Measurements from ENCODE around the gene SGTA. TPM values are rescaled to one million over a fixed set of nuclear protein-coding genes. Genes with fewer than 3 reads are reported as not detected.

The SGTA gene
- total and polyA plus RNA-seq, 2 of the 4 experiments (the other 2 are of a cell fraction) = 17.4 to 72.9 TPM

DNA sequence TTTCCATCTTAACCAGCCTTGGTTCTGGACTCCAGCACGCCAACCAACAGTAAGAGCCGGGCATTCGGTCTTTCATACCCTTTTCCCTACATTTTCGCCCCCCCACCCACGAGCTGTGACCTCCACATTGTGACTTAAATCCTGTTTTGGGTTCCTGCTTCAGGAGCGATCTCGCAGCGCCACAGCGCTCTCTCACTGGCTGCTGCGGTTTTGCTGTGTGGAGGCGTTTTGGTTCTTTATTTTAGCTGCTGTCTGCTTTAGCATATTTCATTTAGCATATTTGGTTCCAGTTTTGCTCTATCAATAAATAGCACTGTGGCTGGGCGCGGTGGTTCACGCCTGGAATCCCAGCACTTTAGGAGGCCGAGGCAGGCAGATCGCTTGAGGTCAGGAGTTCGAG is 23.7 kb downstream of the SGTA start:
- CTCF ChIA-PET = no interaction called here
- H2AFZ ChIP-seq (replicated peaks; ENCODE audit: low read length, poor library complexity) = no peak overlapping the region

More for the DNA sequence above, 23.7 kb downstream of the SGTA start:
- Histone ChIP-seq H4K91ac (ENCODE audit: insufficient read depth, low read depth, low read length) (no peak overlapping the region), H2BK120ac (ENCODE audit: low read depth, low read length) (no peak overlapping the region), H4K8ac (ENCODE audit: low read depth in 2 of 2, low read length in 2 of 2) (no peak overlapping the region), H3K36me3 (ENCODE audit: control insufficient read depth, insufficient read depth, low read length) (peaks cover 76% of the 10 kb centered on the region), H3K14ac (replicated peaks; ENCODE audit: low read depth, low read length) (no peak overlapping the region), H2BK5ac (ENCODE audit: low read depth, low read length, poor library complexity, severe bottlenecking) (no peak overlapping the region), H3K9me3 (ENCODE audit: control insufficient read depth, insufficient read depth, low read length) (no peaks in the 10 kb centered on the region), H3K27me3 (ENCODE audit: control insufficient read depth, insufficient read depth, low read length) (no peaks in the 10 kb centered on the region), H3K4ac (ENCODE audit: low read depth, low read length) (no peak overlapping the region), H3K9me1 (ENCODE audit: insufficient read depth, low read length) (no peaks in the 10 kb centered on the region; the same call in 1 of the 2 replicates), H3K79me1 (ENCODE audit: low read depth in 1 of 2, low read length in 2 of 2) (peaks cover 0 to 13% of the 10 kb centered on the region in 2 experiments; a peak in 3 of 4 replicates), H2BK15ac (ENCODE audit: low read depth, low read length) (no peak overlapping the region), H2AK9ac (replicated peaks; ENCODE audit: low read depth, low read length, poor library complexity) (no peak overlapping the region), H2AK5ac (ENCODE audit: low read depth, low read length) (no peak overlapping the region), H4K5ac (ENCODE audit: low read depth, low read length) (no peak overlapping the region), H3K27ac (ENCODE audit: insufficient read depth, low read length) (no peak overlapping the region), H3K4me1 (ENCODE audit: control insufficient read depth, insufficient read depth, low read length) (no peaks in the 10 kb centered on the region), H2BK20ac (ENCODE audit: low read depth, low read length) (no peak overlapping the region), H3K18ac (ENCODE audit: low read depth, low read length) (no peak overlapping the region), H3K4me2 (ENCODE audit: low read depth, low read length) (no peak overlapping the region), H3K9ac (ENCODE audit: low read depth, low read length) (no peak overlapping the region), H3K23ac (ENCODE audit: low read depth, low read length) (no peak overlapping the region), H3K56ac (ENCODE audit: extremely low read depth, insufficient read depth, low read length) (no peak overlapping the region), H4K20me1 (ENCODE audit: insufficient read depth, low read length) (peaks cover 3% of the 10 kb centered on the region), H3K4me3 (ENCODE audit: insufficient read depth, low read depth, low read length) (no peak overlapping the region)
- intact Hi-C loops (cut with micrococcal nuclease) (no loop called here), dilution Hi-C loops (cut with HindIII; ENCODE audit: low sequenced_read_pairs, unreplicated experiment) (no loop called here), in situ Hi-C loops (cut with MboI; ENCODE audit: low sequenced_read_pairs) (no loop called here)
- ATAC-seq (ENCODE audit: low read depth) (no peak), DNase-seq (no peak)
- WGBS, 2 experiments (ENCODE audit: extremely low coverage in 2 of 2, insufficient read length in 1 of 2) = 90% methylated on average over 2 of the region's 17 CpGs; no CpG with 5 or more reads in 1 of the 2 experiments
- TF ChIP-seq, protein P1, sequence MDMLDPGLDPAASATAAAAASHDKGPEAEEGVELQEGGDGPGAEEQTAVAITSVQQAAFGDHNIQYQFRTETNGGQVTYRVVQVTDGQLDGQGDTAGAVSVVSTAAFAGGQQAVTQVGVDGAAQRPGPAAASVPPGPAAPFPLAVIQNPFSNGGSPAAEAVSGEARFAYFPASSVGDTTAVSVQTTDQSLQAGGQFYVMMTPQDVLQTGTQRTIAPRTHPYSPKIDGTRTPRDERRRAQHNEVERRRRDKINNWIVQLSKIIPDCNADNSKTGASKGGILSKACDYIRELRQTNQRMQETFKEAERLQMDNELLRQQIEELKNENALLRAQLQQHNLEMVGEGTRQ (IDR thresholded peaks at IDR 0.05; ENCODE audit: low read depth, low read length) = no peak
- no peak for TF ChIP-seq MAZ (IDR thresholded peaks at IDR 0.05; ENCODE audit: borderline replicate concordance, low read depth, low read length)
- TF ChIP-seq MAFK (IDR thresholded peaks at IDR 0.05; ENCODE audit: low read depth, low read length) = no peak
- no peak for TF ChIP-seq FOS (IDR thresholded peaks at IDR 0.05; ENCODE audit: low read depth, low read length)
- no peak for TF ChIP-seq NFE2L2 (IDR thresholded peaks at IDR 0.05; ENCODE audit: low read depth, low read length)
- TF ChIP-seq RFX5 (IDR thresholded peaks at IDR 0.05; ENCODE audit: low read depth, low read length) = no peak
- TF ChIP-seq RCOR1 (IDR thresholded peaks at IDR 0.05; ENCODE audit: insufficient replicate concordance, low read length) = no peak
- TF ChIP-seq RAD21 (IDR thresholded peaks at IDR 0.05; ENCODE audit: low read length) = no peak
- no peak for TF ChIP-seq SMC3 (IDR thresholded peaks at IDR 0.05; ENCODE audit: low read depth, low read length)
- TF ChIP-seq CTCF (conservative IDR thresholded peaks at IDR 0.05; ENCODE audit: low read depth, low read length) = no peak
- TF ChIP-seq CHD1 (IDR thresholded peaks at IDR 0.05; ENCODE audit: low read depth, low read length) = no peak
- TF ChIP-seq MXI1 (IDR thresholded peaks at IDR 0.05; ENCODE audit: borderline replicate concordance, low read depth, low read length) = no peak
- no peak for TF ChIP-seq CEBPB (IDR thresholded peaks at IDR 0.05; ENCODE audit: low read depth, low read length)
- TF ChIP-seq POLR2A (IDR thresholded peaks at IDR 0.05; ENCODE audit: low read depth, low read length) = no peak
- no peak for TF ChIP-seq BHLHE40 (IDR thresholded peaks at IDR 0.05; ENCODE audit: low read depth, low read length)
- no peak for TF ChIP-seq ELK1 (IDR thresholded peaks at IDR 0.05; ENCODE audit: borderline replicate concordance, low read depth, low read length)
- no TSS peak for BruUV-seq (replicated peaks)
- POLR2A ChIA-PET (ENCODE audit: unreplicated experiment) = no interaction called here

All from IMR-90 (cell line).